MG63 (cell line): ENCODE data around the gene MIA. TPM values are rescaled to one million over a fixed set of nuclear protein-coding genes. Genes with fewer than 3 reads are reported as not detected.
"Not testable (repeated sequence)": the region's sequence is repeated elsewhere in the genome, so short reads cannot be mapped to it uniquely, and the experiment has no call there.

ENCODE experiments used
- DNase-seq: peaks from one replicate; pipeline ENCODE4 v3.0.0-alpha.2; 2020
- H3K27me3 ChIP-seq: fragments of 250-450 bp; sonication (Bioruptor Pico); 2 replicates; pipeline ENCODE4 v1.5.1; 2020; ENCODE audit warnings: mild to moderate bottlenecking, moderate library complexity
- H3K36me3 ChIP-seq: fragments of 250-450 bp; sonication (Bioruptor Pico); 2 replicates; pipeline ENCODE4 v1.5.1; 2020; ENCODE audit warnings: mild to moderate bottlenecking, moderate library complexity
- H3K4me3 ChIP-seq: fragments of 250-450 bp; sonication (Bioruptor Pico); 2 replicates; pipeline ENCODE4 v1.5.1; 2020; ENCODE audit warnings: mild to moderate bottlenecking, moderate library complexity
- H3K9me3 ChIP-seq: fragments of 250-450 bp; sonication (Bioruptor Pico); 2 replicates; pipeline ENCODE4 v1.5.1; 2020; ENCODE audit warnings: mild to moderate bottlenecking, moderate library complexity
- total RNA-seq: library from RNA; depleted of rRNA; stranded (reverse); fragments of >200 nt; shearing (Covaris generic); gene quantifications from 2 replicates; pipeline ENCODE4 v1.2.3, GENCODE V29; 2014; ENCODE audit warnings: low replicate concordance; rRNA removed

MIA gene
- not detected in 2 replicates for total RNA-seq

DNA sequence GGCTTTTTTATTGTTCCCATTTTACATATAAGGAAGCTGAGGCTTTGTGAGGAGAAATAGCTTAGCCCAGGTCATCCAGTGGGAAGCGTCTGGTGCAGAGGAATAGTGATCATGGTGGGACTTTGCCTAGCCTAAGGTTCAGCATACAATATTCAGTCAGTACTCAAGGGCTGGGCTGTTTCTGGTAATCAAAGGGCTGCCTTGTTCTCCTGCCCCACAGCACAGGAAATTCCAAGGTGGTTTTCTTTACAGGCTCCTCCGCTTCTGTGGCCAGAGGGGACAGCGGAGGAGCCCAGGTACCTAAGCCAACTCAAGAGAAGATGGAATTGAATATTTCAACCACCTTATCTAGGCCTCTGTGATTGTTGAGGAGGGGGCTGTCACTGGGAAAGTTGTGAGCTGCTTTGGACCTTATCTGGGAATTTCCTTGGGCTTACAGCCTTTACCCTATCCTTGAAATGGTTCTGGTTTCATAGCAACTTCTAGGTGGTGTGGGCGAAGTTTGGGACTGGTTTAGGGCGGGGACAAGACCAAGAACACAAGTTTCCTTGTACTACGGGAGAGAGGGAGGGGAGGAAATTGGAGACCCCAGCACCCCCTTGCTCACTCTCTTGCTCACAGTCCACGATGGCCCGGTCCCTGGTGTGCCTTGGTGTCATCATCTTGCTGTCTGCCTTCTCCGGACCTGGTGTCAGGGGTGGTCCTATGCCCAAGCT, at the start of gene MIA:
MIA (plus strand) TSS at position 606 of the 716 bp plus-strand sequence; CDS start at position 628, 22 bp downstream.
- DNase-seq: no peak
- Histone ChIP-seq H3K9me3 (no peaks in the 10 kb centered on the region), H3K4me3 (no peak within 1 kb of the TSS), H3K36me3 (no peaks in the 10 kb centered on the region), H3K27me3 (no peaks in the 10 kb centered on the region)

DNA sequence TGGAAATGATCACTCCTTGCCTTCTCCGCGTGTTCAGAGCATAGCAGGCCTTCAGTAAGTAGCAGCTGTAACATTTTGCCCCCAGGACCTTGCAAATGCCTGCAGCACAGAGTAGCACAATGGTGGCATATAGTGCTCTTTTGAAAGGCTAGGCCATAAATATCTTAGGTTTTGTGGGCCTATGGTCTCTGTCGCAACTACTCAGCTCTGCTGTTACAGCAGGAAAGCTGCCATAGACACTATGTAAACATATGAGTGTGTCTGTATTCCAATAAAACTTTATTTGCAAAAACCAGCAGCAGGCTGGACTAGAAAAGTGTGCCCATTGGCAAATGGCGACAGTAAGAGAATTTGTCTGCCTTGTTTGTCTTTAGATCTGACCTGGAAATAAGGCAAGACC, 49.0 kb upstream of the MIA start:
- Histone ChIP-seq H3K9me3 (peaks cover 6% of the 10 kb centered on the region; the same call in 1 of the 2 replicates), H3K4me3 (no peak overlapping the region), H3K36me3 (peaks cover 76% of the 10 kb centered on the region), H3K27me3 (no peaks in the 10 kb centered on the region)
- no peak for DNase-seq

GRCh38 chr19:40730065-40730464, 45.3 kb upstream of the MIA start:
- not testable (repeated sequence) for H3K27me3 ChIP-seq, H3K4me3 ChIP-seq, H3K9me3 ChIP-seq, DNase-seq
- H3K36me3 ChIP-seq: peaks cover 64% of the 10 kb centered on the region

- not testable (repeated sequence) for H3K27me3 ChIP-seq, H3K4me3 ChIP-seq, DNase-seq, H3K9me3 ChIP-seq
- peaks cover 61% of the 10 kb centered on the region for H3K36me3 ChIP-seq
Observed at GRCh38 chr19:40732304-40732703, 43.0 kb upstream of the MIA start.

DNA sequence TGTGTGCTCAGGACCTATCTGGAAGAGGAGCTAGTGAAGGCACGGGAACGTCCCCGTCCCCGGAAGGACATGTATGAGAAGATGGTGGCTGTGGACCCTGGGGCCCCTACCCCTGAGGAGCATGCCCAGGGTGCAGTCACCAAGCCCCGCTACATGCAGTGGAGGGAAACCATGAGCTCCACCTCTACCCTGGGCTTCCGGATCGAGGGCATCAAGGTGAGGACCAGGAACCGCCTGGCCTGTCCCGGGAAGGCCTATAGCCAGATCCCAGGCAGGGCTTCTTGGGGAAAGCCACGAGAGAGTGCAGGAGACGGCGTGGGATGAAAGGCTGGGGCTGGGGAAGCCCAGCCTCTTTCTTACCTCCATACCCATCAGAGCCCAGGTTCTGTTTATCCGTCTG, 42.2 kb upstream of the MIA start:
- H3K4me3 ChIP-seq: no peak overlapping the region
- H3K9me3 ChIP-seq: no peaks in the 10 kb centered on the region
- peaks cover 59% of the 10 kb centered on the region for H3K36me3 ChIP-seq
- H3K27me3 ChIP-seq: no peaks in the 10 kb centered on the region
- no peak for DNase-seq

DNA sequence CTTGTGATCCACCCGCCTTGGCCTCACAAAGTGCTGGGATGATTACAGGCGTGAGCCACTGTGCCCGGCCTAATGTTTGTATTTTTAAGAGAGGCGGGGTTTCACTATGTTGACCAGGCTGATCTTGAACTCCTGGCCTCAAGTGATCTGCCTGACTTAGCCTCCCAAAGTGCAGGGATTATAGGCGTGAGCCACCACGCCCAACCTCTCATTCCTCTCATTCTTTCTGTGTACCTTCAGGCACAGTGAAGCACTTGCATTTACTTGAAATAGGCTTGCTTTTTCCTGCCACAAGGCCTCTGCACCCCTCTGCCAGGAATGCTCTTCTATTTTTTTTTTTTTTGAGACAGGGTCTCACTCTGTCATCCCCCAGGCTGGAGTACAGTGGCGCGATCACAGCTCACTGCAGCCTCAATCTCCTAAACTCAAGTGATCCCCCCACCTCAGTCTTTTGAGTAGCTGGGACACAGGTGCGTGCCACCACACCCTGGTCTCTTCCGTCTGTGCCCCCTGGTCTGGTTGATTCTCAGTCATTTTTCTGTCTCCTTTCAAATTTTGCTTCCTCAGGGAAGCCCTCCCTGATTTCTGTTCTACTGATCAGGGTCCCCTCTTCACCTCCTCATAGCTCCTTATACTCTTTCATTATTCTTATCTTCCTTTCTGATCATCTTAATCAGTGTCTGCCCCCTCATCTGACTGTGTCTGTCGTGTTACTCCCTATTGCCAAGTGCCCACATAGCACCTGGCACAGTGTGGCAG, 40.1 kb upstream of the MIA start:
- Histone ChIP-seq H3K27me3 (no peaks in the 10 kb centered on the region), H3K9me3 (no peaks in the 10 kb centered on the region), H3K4me3 (no peak overlapping the region), H3K36me3 (peaks cover 63% of the 10 kb centered on the region)
- no peak for DNase-seq

GRCh38 chr19:40736661-40737060, 38.7 kb upstream of the MIA start:
- Histone ChIP-seq H3K27me3 (no peaks in the 10 kb centered on the region), H3K9me3 (no peaks in the 10 kb centered on the region), H3K36me3 (peaks cover 55% of the 10 kb centered on the region), H3K4me3 (no peak overlapping the region)
- no peak for DNase-seq

- H3K36me3 ChIP-seq: peaks cover 59% of the 10 kb centered on the region
- H3K9me3 ChIP-seq: no peaks in the 10 kb centered on the region
- H3K4me3 ChIP-seq: no peak overlapping the region
- no peaks in the 10 kb centered on the region for H3K27me3 ChIP-seq
- DNase-seq: no peak
Observed at GRCh38 chr19:40737102-40737644, 38.1 kb upstream of the MIA start.

GRCh38 chr19:40739030-40739839, 36.1 kb upstream of the MIA start:
- DNase-seq: no peak
- H3K27me3 ChIP-seq: no peaks in the 10 kb centered on the region
- H3K4me3 ChIP-seq: no peak overlapping the region
- H3K9me3 ChIP-seq: no peaks in the 10 kb centered on the region
- H3K36me3 ChIP-seq: peaks cover 48% of the 10 kb centered on the region

DNA sequence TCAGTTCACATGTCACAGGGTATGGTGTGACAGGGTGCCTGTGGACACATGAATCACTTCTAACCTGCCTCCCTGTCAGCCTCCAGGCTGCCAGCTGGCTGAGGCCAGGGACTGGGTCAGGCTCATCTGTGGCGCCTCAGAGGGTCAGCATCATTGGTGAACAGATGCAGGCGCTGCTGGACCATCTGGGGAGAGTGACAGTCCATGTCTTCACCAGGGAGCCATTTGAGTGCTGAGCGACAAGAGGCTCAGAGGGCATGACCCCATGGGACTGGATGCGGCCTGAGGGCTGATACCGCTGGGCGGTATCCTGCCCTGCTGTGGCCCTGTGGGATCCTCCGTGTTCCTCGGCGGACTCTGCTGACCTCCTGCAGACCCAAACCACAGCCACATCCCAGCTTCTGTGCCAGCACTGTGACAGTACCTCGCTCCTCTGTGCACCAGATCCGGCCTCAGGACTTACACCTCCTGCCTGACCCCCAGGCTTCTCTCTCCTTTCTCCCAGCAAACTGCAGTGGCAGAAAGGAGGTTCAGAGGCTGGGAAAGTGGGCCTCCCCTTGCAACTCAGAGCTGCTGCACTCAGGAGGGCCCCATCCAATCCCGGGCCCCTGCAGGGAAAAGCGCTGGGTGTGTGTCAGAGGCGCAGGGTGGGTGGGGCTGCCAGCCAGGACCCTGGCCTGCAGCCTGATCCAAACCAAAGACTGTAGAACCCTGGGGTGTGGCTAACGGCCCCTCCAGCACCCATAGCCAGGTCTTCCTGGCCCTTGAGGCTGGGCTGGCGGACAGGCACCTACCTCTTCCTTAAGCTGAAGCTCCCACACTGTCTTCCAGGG, 35.2 kb upstream of the MIA start:
- H3K27me3 ChIP-seq: no peaks in the 10 kb centered on the region
- H3K36me3 ChIP-seq: peaks cover 43% of the 10 kb centered on the region
- no peak overlapping the region for H3K4me3 ChIP-seq
- DNase-seq: no peak
- H3K9me3 ChIP-seq: no peaks in the 10 kb centered on the region

GRCh38 chr19:40740747-40741146, 34.6 kb upstream of the MIA start:
- H3K9me3 ChIP-seq: no peaks in the 10 kb centered on the region
- no peak overlapping the region for H3K4me3 ChIP-seq
- H3K36me3 ChIP-seq: peaks cover 37% of the 10 kb centered on the region
- peak; percentile 26 for DNase-seq
- no peaks in the 10 kb centered on the region for H3K27me3 ChIP-seq

GRCh38 chr19:40741527-40742390, 33.6 kb upstream of the MIA start:
- H3K27me3 ChIP-seq: no peaks in the 10 kb centered on the region
- H3K36me3 ChIP-seq: peaks cover 34% of the 10 kb centered on the region
- H3K4me3 ChIP-seq: no peak overlapping the region
- no peak for DNase-seq
- no peaks in the 10 kb centered on the region for H3K9me3 ChIP-seq

DNA sequence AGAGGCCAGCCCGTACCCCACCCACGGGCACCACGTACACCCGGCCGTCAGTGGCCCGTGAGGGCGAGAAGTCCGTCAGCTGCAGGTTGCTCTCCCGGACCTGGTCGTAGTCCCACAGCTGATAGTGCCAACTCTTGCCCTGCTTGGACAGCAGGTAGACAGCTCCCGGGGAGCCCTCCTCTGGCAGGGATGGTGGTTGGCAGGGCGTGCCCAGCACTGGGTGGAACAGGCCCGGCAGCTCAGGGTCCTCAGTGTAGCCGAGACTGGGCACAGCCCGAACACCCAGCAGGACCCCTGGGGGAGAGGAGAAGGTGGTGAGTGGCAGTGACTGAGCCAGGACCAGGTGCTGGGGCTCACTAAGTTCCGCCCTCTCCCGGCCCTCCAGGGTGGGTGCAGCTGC, 32.8 kb upstream of the MIA start:
- H3K4me3 ChIP-seq: no peak overlapping the region
- peaks cover 28% of the 10 kb centered on the region for H3K36me3 ChIP-seq
- no peaks in the 10 kb centered on the region for H3K9me3 ChIP-seq
- no peaks in the 10 kb centered on the region for H3K27me3 ChIP-seq
- no peak for DNase-seq

DNA sequence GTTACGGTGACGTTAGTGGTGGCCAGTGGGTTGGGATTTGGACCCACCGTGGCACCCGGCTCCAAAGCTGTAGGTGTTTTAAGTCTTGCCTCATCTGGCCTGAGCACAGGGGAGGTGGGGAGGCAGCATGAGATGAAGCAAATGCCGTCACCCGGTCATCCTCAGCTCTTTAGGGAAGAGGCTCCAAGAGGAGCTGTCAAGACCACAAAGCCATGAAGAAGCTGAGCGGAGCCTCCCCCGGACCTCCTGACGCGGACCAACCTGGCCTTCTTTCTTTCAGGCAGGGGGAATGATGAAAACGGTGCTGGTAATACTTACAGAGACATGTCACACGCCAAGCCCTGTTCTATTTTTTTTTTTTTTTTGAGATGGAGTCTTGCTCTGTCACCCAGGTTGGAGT, 32.4 kb upstream of the MIA start:
- no peak for DNase-seq

DNA sequence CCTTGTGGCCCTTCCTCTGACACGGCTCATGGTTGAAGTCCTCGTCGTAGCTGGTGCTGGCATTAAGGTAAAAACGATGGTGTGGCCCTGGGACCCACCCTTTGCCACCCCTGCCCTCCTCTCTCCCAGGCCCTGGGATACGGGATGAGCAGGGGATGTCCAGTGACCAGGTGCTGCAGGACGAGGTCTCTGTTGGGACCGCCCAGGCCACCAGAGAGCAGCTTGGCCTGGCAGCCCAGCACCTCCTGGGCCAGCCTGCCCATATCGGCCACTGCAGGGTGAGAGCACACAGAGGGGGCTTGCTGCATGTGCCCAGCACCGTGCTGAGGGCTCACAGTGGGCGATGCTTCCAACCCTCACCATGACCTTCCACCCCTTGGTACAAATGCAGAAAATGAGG, 31.4 kb upstream of the MIA start:
- no peak for DNase-seq
- Histone ChIP-seq H3K4me3 (no peak overlapping the region), H3K27me3 (no peaks in the 10 kb centered on the region), H3K36me3 (peaks cover 17% of the 10 kb centered on the region), H3K9me3 (no peaks in the 10 kb centered on the region)

More for the DNA sequence above, 32.4 kb upstream of the MIA start:
- no peak overlapping the region for H3K4me3 ChIP-seq
- no peaks in the 10 kb centered on the region for H3K9me3 ChIP-seq
- H3K27me3 ChIP-seq: no peaks in the 10 kb centered on the region
- H3K36me3 ChIP-seq: peaks cover 26% of the 10 kb centered on the region
